Fibroblast of lung (primary cell): ENCODE data around the gene YWHAH.

Experiments used
- CTCF ChIP-seq, 2 donors: IDR thresholded peaks in 1 of 2; conservative IDR thresholded peaks in 1 of 2; 1 replicate in 1 of 2; 2 replicates in 1 of 2; pipeline ENCODE4 v1.5.1; 2011 to 2012; ENCODE audit warnings: low read length in 2 of 2, control low read depth in 1 of 2, inconsistent platforms in 1 of 2, low read depth in 1 of 2, mild to moderate bottlenecking in 1 of 2
- EZH2 ChIP-seq: IDR thresholded peaks from 2 replicates; pipeline ENCODE4 v1.5.1; 2012; ENCODE audit warnings: low read length, control low read depth, mild to moderate bottlenecking; ENCODE audit errors: missing control alignments

GRCh38 chr22:31980628-31981027, 36.3 kb downstream of the YWHAH start:
- no peak for TF ChIP-seq CTCF (conservative IDR thresholded peaks at IDR 0.05 in 1 of 2, IDR thresholded peaks at IDR 0.05 in 1 of 2; ENCODE audit: low read depth in 1 of 2, low read length in 2 of 2)
- TF ChIP-seq EZH2: no peak
